BE2C (cell line): ENCODE measurements around the gene DCP1B.
A peak's percentile ranks its signal among the peaks of the same experiment; 100 is the strongest.

Source experiments
- DNase-seq: peaks from one replicate; pipeline ENCODE4 v3.0.0-alpha.2; 2020
- H3K27me3 ChIP-seq: fragments of 250-450 bp; sonication (Bioruptor Pico); 2 replicates; pipeline ENCODE4 v1.5.1; 2020; ENCODE audit warnings: mild to moderate bottlenecking
- H3K36me3 ChIP-seq: fragments of 250-450 bp; sonication (Bioruptor Pico); 2 replicates; pipeline ENCODE4 v1.5.1; 2020; ENCODE audit warnings: mild to moderate bottlenecking
- H3K4me1 ChIP-seq: fragments of 250-450 bp; sonication (Bioruptor Pico); 2 replicates; pipeline ENCODE4 v1.5.1; 2020
- H3K4me3 ChIP-seq: 2 replicates; pipeline ENCODE4 v1.5.1; 2011; ENCODE audit warnings: low read depth, low read length
- H3K9me3 ChIP-seq: fragments of 250-450 bp; sonication (Bioruptor Pico); 2 replicates; pipeline ENCODE4 v1.5.1; 2020
- CTCF ChIP-seq: IDR thresholded peaks from 2 replicates; pipeline ENCODE4 v1.5.1; 2012; ENCODE audit warnings: mild to moderate bottlenecking, low read depth, low read length

Gene DCP1B

GRCh38 chr12:2034633-2035430, 30.6 kb upstream of the DCP1B start:
- H3K27me3 ChIP-seq: peaks cover 29% of the 10 kb centered on the region
- H3K36me3 ChIP-seq: no peaks in the 10 kb centered on the region
- H3K4me3 ChIP-seq: peak overlapping the region; percentile 32
- H3K4me1 ChIP-seq: no peaks in the 10 kb centered on the region
- DNase-seq: peak; percentile 94
- H3K9me3 ChIP-seq: no peaks in the 10 kb centered on the region
- peak; percentile 73 for TF ChIP-seq CTCF

- TF ChIP-seq CTCF: no peak
- peaks cover 18% of the 10 kb centered on the region for H3K27me3 ChIP-seq
- no peaks in the 10 kb centered on the region for H3K36me3 ChIP-seq
- H3K4me3 ChIP-seq: no peak overlapping the region
- no peak for DNase-seq
- no peaks in the 10 kb centered on the region for H3K9me3 ChIP-seq
- H3K4me1 ChIP-seq: no peaks in the 10 kb centered on the region
Measured at GRCh38 chr12:2032506-2032905, 28.2 kb upstream of the DCP1B start.

GRCh38 chr12:2029851-2030250, 25.6 kb upstream of the DCP1B start:
- Histone ChIP-seq H3K4me3 (no peak overlapping the region), H3K4me1 (no peaks in the 10 kb centered on the region), H3K27me3 (no peaks in the 10 kb centered on the region; the same call in 1 of the 2 replicates), H3K9me3 (no peaks in the 10 kb centered on the region), H3K36me3 (no peaks in the 10 kb centered on the region)
- DNase-seq: no peak
- TF ChIP-seq CTCF: no peak

GRCh38 chr12:2027351-2027750, 23.1 kb upstream of the DCP1B start:
- Histone ChIP-seq H3K36me3 (no peaks in the 10 kb centered on the region), H3K4me1 (no peaks in the 10 kb centered on the region), H3K27me3 (no peaks in the 10 kb centered on the region; the same call in 1 of the 2 replicates), H3K9me3 (no peaks in the 10 kb centered on the region), H3K4me3 (no peak overlapping the region)
- no peak for DNase-seq
- TF ChIP-seq CTCF: no peak

- no peaks in the 10 kb centered on the region; the same call in 1 of the 2 replicates for H3K27me3 ChIP-seq
- H3K9me3 ChIP-seq: no peaks in the 10 kb centered on the region
- no peak overlapping the region for H3K4me3 ChIP-seq
- peaks cover under 1% of the 10 kb centered on the region; the same call in 1 of the 2 replicates for H3K4me1 ChIP-seq
- TF ChIP-seq CTCF: no peak
- DNase-seq: no peak
- no peaks in the 10 kb centered on the region for H3K36me3 ChIP-seq
Measured at GRCh38 chr12:2023365-2023764, 19.1 kb upstream of the DCP1B start.

GRCh38 chr12:2020511-2020910, 16.3 kb upstream of the DCP1B start:
- Histone ChIP-seq H3K4me1 (peaks cover 8% of the 10 kb centered on the region), H3K9me3 (no peaks in the 10 kb centered on the region), H3K4me3 (no peak overlapping the region), H3K27me3 (no peaks in the 10 kb centered on the region), H3K36me3 (no peaks in the 10 kb centered on the region)
- TF ChIP-seq CTCF: no peak
- DNase-seq: no peak
